NB4 (cell line): Measurements from ENCODE around the gene P2RY4.

Experiments
- CTCF ChIP-seq: IDR thresholded peaks from one replicate; pipeline ENCODE4 v1.5.1; 2012; ENCODE audit warnings: low read depth, low read length
- POLR2A ChIP-seq: IDR thresholded peaks from 2 replicates; pipeline ENCODE4 v1.6.1; 2011; ENCODE audit warnings: mild to moderate bottlenecking; ENCODE audit not compliant: insufficient read length; ENCODE audit errors: extremely low read depth

GRCh38 chrX:70253377-70254062, 6.5 kb downstream of the P2RY4 start:
- TF ChIP-seq CTCF (no peak), POLR2A (no peak)
